GM13976 (cell line): ENCODE data around the gene RHBDL1.
"Not testable (repeated sequence)": the region's sequence is repeated elsewhere in the genome, so short reads cannot be mapped to it uniquely, and the experiment has no call there.

Experiments used
- DNase-seq: peaks from one replicate; pipeline ENCODE4 v3.0.0; 2012; ENCODE audit warnings: low spot score
- in situ Hi-C: fragments of 300-500 bp; cut with MboI; formaldehyde crosslinking; loops from one replicate; pipeline ENCODE4 v1.12.0; 2022; ENCODE audit warnings: low sequenced_read_pairs, mixed read lengths, inconsistent platforms; ENCODE audit not compliant: unreplicated experiment
- TF ChIP-seq, protein P1 (sequence below): IDR thresholded peaks from 2 replicates; pipeline ENCODE4 v1.5.1; 2012; ENCODE audit warnings: borderline replicate concordance, mild to moderate bottlenecking; ENCODE audit not compliant: insufficient read depth; ENCODE audit errors: extremely low read depth, missing control alignments, control extremely low read depth

Gene RHBDL1

DNA sequence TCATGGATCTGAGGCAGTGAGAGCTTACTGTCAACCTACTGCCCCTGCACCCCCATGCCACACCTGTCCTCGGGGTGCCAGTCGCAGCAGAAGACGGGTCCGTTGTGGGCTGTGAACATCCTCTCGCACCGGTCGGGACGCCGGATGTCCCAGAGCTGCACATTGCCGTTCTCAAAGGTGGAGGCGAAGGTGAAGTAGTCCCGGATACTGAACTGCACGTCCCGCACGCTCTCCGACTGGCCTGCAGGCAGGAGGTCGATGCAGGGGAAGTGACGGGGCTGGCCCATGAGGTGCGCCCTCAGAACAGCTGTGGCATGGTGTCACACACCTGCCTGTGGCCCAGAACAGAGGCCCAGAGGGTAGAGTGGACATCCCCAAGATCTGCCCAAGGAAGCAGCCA is 12.0 kb downstream of the RHBDL1 start:
- TF ChIP-seq, protein P1, sequence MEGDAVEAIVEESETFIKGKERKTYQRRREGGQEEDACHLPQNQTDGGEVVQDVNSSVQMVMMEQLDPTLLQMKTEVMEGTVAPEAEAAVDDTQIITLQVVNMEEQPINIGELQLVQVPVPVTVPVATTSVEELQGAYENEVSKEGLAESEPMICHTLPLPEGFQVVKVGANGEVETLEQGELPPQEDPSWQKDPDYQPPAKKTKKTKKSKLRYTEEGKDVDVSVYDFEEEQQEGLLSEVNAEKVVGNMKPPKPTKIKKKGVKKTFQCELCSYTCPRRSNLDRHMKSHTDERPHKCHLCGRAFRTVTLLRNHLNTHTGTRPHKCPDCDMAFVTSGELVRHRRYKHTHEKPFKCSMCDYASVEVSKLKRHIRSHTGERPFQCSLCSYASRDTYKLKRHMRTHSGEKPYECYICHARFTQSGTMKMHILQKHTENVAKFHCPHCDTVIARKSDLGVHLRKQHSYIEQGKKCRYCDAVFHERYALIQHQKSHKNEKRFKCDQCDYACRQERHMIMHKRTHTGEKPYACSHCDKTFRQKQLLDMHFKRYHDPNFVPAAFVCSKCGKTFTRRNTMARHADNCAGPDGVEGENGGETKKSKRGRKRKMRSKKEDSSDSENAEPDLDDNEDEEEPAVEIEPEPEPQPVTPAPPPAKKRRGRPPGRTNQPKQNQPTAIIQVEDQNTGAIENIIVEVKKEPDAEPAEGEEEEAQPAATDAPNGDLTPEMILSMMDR: no peak
- DNase-seq: no peak
- in situ Hi-C loops: no loop called here

DNA sequence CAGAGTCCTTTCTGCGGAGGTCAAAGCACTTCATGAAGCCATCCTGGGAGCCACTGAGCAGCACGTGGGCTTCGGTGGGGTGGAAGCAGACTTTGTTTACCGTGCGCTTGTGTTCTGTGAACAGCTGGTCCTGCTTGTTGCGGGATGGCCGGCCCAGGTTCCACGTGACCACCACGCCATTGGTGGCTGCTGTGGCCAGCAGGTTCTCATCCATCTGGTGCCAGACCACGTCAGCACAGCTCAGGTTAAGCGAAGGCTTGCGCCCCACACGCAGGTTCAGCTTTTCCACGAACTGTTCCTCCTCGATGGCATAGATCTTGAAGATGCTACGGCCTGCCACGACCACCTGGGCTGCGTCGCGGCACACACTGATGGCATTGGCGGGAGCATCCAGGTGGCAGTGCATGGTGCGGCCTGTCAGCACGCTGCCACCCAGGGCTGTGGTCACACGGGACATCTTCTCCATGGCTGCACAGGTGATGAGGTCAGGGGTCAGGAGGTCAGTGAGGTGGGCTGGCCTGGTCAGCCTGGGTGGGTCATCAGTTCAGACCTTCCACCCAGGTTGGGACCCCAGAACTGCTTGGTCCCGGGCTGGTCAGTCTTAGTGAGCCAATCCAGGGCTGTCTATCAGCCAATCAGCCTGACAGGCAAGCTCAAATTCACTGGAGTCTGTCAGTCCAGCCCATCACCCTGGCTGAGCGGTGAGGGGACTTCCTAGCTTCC is 13.9 kb downstream of the RHBDL1 start:
- in situ Hi-C loops: no loop called here
- no peak for DNase-seq
- TF ChIP-seq, protein P1: no peak

DNA sequence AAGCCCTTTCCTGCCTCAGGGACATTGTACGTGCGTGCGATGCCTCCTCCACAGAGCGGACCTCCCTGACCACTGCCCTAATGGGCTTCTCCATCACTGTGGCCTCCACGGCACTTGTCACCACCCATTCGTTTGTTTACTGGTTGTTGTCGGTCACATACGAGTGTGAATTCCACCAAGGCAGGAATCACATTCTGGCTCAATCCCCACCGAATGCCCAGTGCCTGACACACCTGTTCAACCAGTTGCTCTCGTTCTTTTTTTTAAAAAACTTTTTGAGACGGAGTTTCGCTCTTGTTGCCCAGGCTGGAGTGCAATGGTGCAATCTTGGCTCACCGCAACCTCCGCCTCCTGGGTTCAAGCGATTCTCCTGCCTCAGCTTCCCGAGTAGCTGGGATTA is 15.8 kb downstream of the RHBDL1 start:
- DNase-seq, in situ Hi-C loops: not testable (repeated sequence)

DNA sequence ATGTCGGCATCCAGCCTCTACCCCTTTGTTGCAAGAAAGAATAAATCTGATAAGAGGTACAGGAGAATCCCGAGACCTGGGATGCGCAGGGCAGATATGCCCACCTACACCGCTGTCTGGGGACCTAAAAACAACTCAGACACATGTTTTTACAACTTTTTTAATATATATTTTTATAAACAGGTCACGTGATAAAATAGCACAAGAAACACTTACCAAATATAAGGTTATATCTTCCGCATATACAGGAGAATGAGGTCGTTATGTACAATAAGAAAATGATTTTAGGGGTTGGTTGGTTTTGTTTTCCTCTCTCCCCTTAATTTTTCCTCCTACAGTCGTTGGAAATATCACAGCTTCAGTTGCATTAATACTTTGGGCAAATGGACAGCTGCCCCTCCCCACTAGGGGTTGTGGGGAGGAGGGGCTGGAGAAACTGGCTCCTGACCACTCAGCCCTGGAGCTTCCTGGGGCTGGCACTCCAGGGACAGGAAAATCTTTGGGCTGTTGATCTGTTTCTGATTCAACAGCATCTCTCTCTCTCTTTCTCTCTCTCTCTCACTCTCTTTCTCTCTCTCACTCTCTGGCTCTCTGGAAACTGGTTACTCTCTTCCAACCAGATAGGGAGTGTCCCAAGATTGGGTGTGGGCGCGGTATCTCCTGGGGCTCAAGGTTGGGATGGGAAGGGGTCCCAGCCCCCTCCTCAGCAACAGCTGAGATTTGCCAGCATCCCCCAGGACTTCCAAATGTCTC is 17.1 kb downstream of the RHBDL1 start:
- TF ChIP-seq, protein P1: no peak
- in situ Hi-C loops: no loop called here
- DNase-seq: no peak

DNA sequence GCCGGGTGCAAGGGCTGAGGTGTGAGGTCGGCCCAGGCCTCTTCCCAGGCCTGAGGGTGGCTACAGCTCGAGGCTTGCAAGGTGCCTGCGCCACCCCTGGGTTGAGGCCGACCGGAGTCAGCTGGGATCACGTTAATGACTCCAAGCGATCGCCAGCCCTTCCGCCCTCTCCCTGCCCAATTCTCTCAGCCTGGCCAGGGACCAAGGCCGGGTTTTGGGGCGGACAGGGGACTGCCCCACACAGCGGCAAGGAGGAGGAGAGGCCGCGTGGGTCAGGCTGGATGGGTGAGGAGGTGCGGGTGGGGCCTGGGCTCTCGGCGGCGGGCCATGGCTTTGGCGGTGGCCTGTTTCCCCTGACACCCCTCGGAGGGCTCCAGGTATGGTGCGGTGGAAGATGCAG is 17.9 kb downstream of the RHBDL1 start:
- in situ Hi-C loops: no loop called here
- TF ChIP-seq, protein P1: no peak

DNA sequence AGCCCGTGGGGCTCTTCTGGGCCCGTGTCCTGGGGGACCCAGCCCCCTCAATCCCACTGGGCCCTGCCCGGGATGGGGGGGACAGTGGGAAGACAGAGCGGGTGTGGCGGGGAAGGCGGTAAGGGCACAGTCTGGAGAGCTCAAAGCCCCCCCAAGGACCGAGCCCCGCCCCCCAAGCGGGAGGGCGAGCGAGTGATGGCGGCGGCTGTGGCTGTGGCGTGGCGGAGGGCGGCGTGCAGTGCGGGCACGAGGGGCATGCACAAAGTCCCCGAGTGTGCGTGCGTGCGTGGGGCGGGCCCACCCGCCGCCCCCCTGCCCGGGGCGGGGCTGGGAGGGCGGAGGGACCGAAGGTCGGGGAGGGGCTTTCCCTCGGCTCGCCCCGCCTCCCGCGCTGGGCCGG is 18.3 kb downstream of the RHBDL1 start:
- in situ Hi-C loops: no loop called here
- TF ChIP-seq, protein P1: no peak
- DNase-seq: no peak

More for the DNA sequence above, 17.9 kb downstream of the RHBDL1 start:
- no peak for DNase-seq
